Endothelial cell of umbilical vein (primary cell): ENCODE data around the gene KCTD14.

Source experiments
- CTCF ChIP-seq, 2 donors: IDR thresholded peaks; 1 replicate in 1 of 2; 2 replicates in 1 of 2; pipeline ENCODE4 v1.5.1; 2011; ENCODE audit warnings: low read length in 2 of 2, mild to moderate bottlenecking in 2 of 2, moderate library complexity in 2 of 2, control low read depth in 1 of 2, inconsistent platforms in 1 of 2, low read depth in 1 of 2; ENCODE audit not compliant: insufficient read depth in 1 of 2; ENCODE audit errors: extremely low read depth in 1 of 2
- JUN ChIP-seq: IDR thresholded peaks from 2 replicates; pipeline ENCODE4 v1.6.1; 2011; ENCODE audit warnings: borderline replicate concordance, low read depth; ENCODE audit not compliant: insufficient read length, insufficient read depth
- MYC ChIP-seq: IDR thresholded peaks from one replicate; pipeline ENCODE4 v1.6.1; 2011; ENCODE audit warnings: mild to moderate bottlenecking, low read depth, low read length

GRCh38 chr11:78061921-78062311, 38.8 kb upstream of the KCTD14 start:
- TF ChIP-seq CTCF (IDR thresholded peaks at IDR 0.05; ENCODE audit: extremely low read depth in 1 of 2, insufficient read depth in 1 of 2, low read depth in 1 of 2, low read length in 2 of 2) (no peak), MYC (no peak), JUN (no peak)
